HEK293 (cell line): Measurements from ENCODE around the gene CNKSR3.

ENCODE experiments used
- KLF1 ChIP-seq: fragments of 450-650 bp; formaldehyde crosslinking; IDR thresholded peaks from 2 replicates; pipeline ENCODE4 v1.5.1; 2016; ENCODE audit warnings: missing biosample characterization, missing genetic modification characterization
- KLF9 ChIP-seq: fragments of 450-650 bp; formaldehyde crosslinking; IDR thresholded peaks from 2 replicates; pipeline ENCODE4 v1.5.1; 2016; ENCODE audit warnings: missing biosample characterization, missing genetic modification characterization, low read depth
- MZF1 ChIP-seq: fragments of 450-650 bp; formaldehyde crosslinking; IDR thresholded peaks from 2 replicates; pipeline ENCODE4 v1.5.1; 2017; ENCODE audit warnings: missing biosample characterization, missing genetic modification characterization, borderline replicate concordance
- ZNF274 ChIP-seq, 2 experiments: fragments of 200-500 bp in 1 of 2; fragments of 450-650 bp in 1 of 2; sonication (Bioruptor generic) in 1 of 2; formaldehyde crosslinking in 1 of 2; IDR thresholded peaks; 2 replicates each; pipeline versions ENCODE4 v1.5.1 to v1.6.1; 2014 to 2016; ENCODE audit warnings: borderline replicate concordance in 1 of 2, inconsistent platforms in 1 of 2, low read length in 1 of 2, missing biosample characterization in 1 of 2, missing genetic modification characterization in 1 of 2
- TF ChIP-seq, protein P1 (sequence below): fragments of 450-650 bp; formaldehyde crosslinking; IDR thresholded peaks from 2 replicates; pipeline ENCODE4 v1.5.1; 2016; ENCODE audit warnings: missing biosample characterization, missing genetic modification characterization
- TF ChIP-seq, protein P2 (sequence below): fragments of 450-650 bp; IDR thresholded peaks from 2 replicates; pipeline ENCODE4 v1.5.1; 2018; ENCODE audit warnings: missing biosample characterization, missing genetic modification characterization

DNA sequence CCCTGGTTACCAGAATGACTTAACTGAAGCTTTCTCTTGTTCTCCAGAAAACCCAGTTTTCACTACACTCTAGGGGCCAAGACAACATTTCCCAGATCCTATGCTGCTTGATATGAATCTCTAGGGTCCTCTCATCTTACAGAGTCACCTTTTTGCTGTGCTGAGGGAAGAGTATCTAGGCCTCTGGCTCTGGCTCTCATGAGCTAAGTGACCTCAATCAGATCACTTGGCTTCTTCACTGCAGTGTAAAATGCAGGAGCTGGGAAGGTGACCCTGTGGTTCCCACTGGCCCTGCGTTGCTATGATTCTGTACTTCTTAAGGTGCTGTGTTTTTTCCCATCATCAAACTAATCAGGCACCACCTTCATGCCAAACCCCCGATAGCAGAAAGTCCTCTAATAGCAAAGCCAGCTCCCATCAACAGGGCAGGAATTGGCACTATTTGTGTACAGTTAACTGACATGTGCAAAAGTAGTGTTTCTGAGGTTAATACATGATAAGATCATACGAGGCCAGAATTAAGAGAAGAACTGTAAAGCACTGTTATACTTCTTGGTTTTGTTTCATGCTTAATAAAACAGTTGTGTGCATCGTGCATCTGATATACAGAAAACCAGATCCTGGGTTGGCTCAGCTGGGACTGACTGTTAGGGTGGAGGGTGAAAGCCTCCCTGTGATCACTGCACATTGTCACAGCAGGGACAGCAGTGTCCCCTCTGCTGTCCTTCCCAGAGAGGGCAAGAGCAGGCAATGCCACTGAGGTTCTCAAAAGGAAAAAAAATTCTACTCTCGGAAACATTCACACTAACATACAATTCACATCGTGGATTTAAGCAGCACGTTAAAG is 46.7 kb downstream of the CNKSR3 start:
- TF ChIP-seq ZNF274 (IDR thresholded peaks at IDR 0.05; ENCODE audit: low read length) (no peak), ZNF274 (tag by site-specific recombination; IDR thresholded peaks at IDR 0.05; ENCODE audit: borderline replicate concordance) (no peak), KLF9 (tag by site-specific recombination) (no peak), KLF1 (no peak), MZF1 (tag by site-specific recombination) (no peak)
- TF ChIP-seq, protein P1, sequence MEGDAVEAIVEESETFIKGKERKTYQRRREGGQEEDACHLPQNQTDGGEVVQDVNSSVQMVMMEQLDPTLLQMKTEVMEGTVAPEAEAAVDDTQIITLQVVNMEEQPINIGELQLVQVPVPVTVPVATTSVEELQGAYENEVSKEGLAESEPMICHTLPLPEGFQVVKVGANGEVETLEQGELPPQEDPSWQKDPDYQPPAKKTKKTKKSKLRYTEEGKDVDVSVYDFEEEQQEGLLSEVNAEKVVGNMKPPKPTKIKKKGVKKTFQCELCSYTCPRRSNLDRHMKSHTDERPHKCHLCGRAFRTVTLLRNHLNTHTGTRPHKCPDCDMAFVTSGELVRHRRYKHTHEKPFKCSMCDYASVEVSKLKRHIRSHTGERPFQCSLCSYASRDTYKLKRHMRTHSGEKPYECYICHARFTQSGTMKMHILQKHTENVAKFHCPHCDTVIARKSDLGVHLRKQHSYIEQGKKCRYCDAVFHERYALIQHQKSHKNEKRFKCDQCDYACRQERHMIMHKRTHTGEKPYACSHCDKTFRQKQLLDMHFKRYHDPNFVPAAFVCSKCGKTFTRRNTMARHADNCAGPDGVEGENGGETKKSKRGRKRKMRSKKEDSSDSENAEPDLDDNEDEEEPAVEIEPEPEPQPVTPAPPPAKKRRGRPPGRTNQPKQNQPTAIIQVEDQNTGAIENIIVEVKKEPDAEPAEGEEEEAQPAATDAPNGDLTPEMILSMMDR (tag by site-specific recombination) = no peak
- TF ChIP-seq, protein P2, sequence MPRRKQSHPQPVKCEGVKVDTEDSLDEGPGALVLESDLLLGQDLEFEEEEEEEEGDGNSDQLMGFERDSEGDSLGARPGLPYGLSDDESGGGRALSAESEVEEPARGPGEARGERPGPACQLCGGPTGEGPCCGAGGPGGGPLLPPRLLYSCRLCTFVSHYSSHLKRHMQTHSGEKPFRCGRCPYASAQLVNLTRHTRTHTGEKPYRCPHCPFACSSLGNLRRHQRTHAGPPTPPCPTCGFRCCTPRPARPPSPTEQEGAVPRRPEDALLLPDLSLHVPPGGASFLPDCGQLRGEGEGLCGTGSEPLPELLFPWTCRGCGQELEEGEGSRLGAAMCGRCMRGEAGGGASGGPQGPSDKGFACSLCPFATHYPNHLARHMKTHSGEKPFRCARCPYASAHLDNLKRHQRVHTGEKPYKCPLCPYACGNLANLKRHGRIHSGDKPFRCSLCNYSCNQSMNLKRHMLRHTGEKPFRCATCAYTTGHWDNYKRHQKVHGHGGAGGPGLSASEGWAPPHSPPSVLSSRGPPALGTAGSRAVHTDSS (tag by site-specific recombination) = no peak
